Right cardiac atrium (tissue), 5 donors: Measurements from ENCODE around the gene KIAA0753. TPM values are rescaled to one million over a fixed set of nuclear protein-coding genes. Genes with fewer than 3 reads are reported as not detected.

ENCODE experiments used
- ATAC-seq, 2 donors: fragments of 200-7000 bp; cut with Tn5 transposase; one replicate each; pipeline versions ENCODE4 v1.8.0 to v1.9.1; 2020; ENCODE audit warnings: moderate library complexity in 2 of 2, mild to moderate bottlenecking in 1 of 2
- DNase-seq, 3 donors: peaks; one replicate each; pipeline ENCODE4 v3.0.0-alpha.2; 2020
- H3K27ac ChIP-seq: one replicate; pipeline ENCODE4 v1.5.1; 2013; ENCODE audit warnings: mild to moderate bottlenecking, low read length, control low read depth, moderate library complexity
- H3K27me3 ChIP-seq: one replicate; pipeline ENCODE4 v1.6.1; 2013; ENCODE audit not compliant: control insufficient read depth, insufficient read depth
- H3K4me1 ChIP-seq: one replicate; pipeline ENCODE4 v1.6.1; 2013; ENCODE audit warnings: low read length; ENCODE audit not compliant: control insufficient read depth, insufficient read depth
- H3K4me3 ChIP-seq: one replicate; pipeline ENCODE4 v1.5.1; 2013; ENCODE audit warnings: low read length, control low read depth
- H3K9me3 ChIP-seq: one replicate; pipeline ENCODE4 v1.6.1; 2013; ENCODE audit warnings: low read length; ENCODE audit not compliant: control insufficient read depth
- WGBS: extraction: QIAGEN DNeasy Blood & Tissue Kit; methylation state at CpG from one replicate; pipeline ENCODE4 v1.1.7; 2013; 5-methylcytosine and 5-hydroxymethylcytosine counted together
- intact Hi-C, 4 donors: fragments of 100-400 bp; cut with DNase I; formaldehyde crosslinking; loops; one replicate each; pipeline versions ENCODE4 v1.11.0 to v1.14.0; 2022 to 2023
- microRNA-seq, 2 donors: library from miRNA; unstranded; fragments of <30 nt; microRNA quantifications; one replicate each; pipeline ENCODE4 v1.2.0, GENCODE V29; 2020 to 2021
- polyA plus RNA-seq: library from polyadenylated mRNA; stranded (reverse); fragments of 200-250 nt; gene quantifications from one replicate; pipeline ENCODE4 v1.2.3, GENCODE V29; 2013
- total RNA-seq, 4 donors: library from RNA; stranded (reverse); fragmentation: NEBNext Ultra II Directional; extraction: Animal tissue kit (Norgen Biotek cat#: 25700); gene quantifications; one replicate each; pipeline ENCODE4 v1.2.1, GENCODE V29; 2021
- donor health status: healthy with polysubstance abuse.
- donor health status: DM: no; HTN: yes; CAD: no.
- donor health status: DM: no; HTN: no; CAD: no.
- donor health status: DM: no; HTN: yes; CAD: no; lungs with severe emphysema.
- donor health status: DM: yes; HTN: yes; CAD: no.

KIAA0753 gene
- total and polyA plus RNA-seq, 5 donors: 2.9 to 9.0 (median 6.3) TPM

DNA sequence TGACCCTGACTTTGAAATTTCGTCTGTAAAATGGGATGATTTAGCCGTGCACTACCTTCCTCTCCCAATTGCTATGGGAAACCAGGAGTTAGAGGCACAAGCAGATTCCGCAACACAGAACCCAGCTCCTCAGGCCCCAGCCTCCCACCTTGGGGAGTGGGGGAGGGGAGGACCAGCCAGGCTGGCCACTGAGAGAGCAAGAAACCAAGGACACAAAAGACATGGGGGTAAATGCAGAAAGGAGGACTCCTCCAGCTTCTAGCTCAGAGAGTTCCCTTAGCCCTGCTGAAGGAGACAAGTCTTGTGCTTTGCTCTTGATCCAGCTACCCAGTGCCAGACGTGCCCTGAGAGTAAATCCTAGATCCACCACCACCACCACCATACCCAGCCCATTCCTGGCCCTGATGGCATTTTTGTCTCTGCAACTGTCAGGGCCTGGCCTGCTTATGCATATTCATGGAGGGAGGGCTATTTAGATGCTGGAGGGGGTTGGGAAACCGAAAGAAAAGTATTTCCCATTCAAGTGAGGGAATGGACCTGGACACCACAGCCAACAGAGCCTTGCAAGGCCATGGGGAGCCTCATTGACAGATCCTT is 110.1 kb downstream of the KIAA0753 start:
- no peaks in the 10 kb centered on the region for H3K4me1 ChIP-seq
- H3K27me3 ChIP-seq: no peaks in the 10 kb centered on the region
- intact Hi-C loops: no loop called here
- H3K4me3 ChIP-seq: no peak overlapping the region
- DNase-seq (no peak), ATAC-seq (no peak)
- no peak overlapping the region for H3K27ac ChIP-seq
- WGBS: 85% methylated on average over 5 of the region's 5 CpGs
- H3K9me3 ChIP-seq: no peaks in the 10 kb centered on the region

- WGBS: 46% methylated on average over 3 of the region's 3 CpGs
- Histone ChIP-seq H3K27ac (no peak overlapping the region), H3K4me3 (no peak overlapping the region), H3K4me1 (no peaks in the 10 kb centered on the region), H3K9me3 (no peaks in the 10 kb centered on the region), H3K27me3 (no peaks in the 10 kb centered on the region)
- no peak for ATAC-seq
- intact Hi-C loops: no loop called here
- DNase-seq: no peak
These were observed 112.0 kb downstream of the KIAA0753 start for GRCh38 chr17:6528557-6528956.

Small RNA genes lying within 50 kb of the gene (microRNA-seq; reads per million reads assigned to microRNA genes)
- gene MIR4520-1 (0 reads per million in 2 donors), gene MIR4520-2 (0 reads per million in 2 donors)

Other genes with a start within 250 kb of the KIAA0753 start
- gene AIPL1, start 205.6 kb downstream of the KIAA0753 start, total RNA-seq: not detected
- gene AIPL1, start 205.6 kb downstream of the KIAA0753 start, polyA plus RNA-seq: not detected
- gene PIMREG, start 196.3 kb downstream of the KIAA0753 start, total RNA-seq: under 1 TPM in 3 of 4 donors, not detected in 1; 0.38 to 0.54 (median 0.49) TPM
- 0.18 TPM for gene PIMREG, start 196.3 kb downstream of the KIAA0753 start, polyA plus RNA-seq
- 1 to 10 TPM in 3 of 4 donors, under 1 TPM in 1; 0.95 to 3.4 (median 2.4) TPM for gene PITPNM3, start 84.2 kb downstream of the KIAA0753 start, total RNA-seq
- 3.0 TPM for gene PITPNM3, start 84.2 kb downstream of the KIAA0753 start, polyA plus RNA-seq
- gene TXNDC17, start 349 bp upstream of the KIAA0753 start, total RNA-seq: 10 to 100 TPM; 40.3 to 52.6 (median 47.1) TPM
- gene TXNDC17, start 349 bp upstream of the KIAA0753 start, polyA plus RNA-seq: 129 TPM
- 10 to 100 TPM; 14.0 to 20.4 (median 15.7) TPM for gene MED31, start 10.9 kb upstream of the KIAA0753 start, total RNA-seq
- gene MED31, start 10.9 kb upstream of the KIAA0753 start, polyA plus RNA-seq: 24.1 TPM
- gene C17orf100, start 11.1 kb upstream of the KIAA0753 start, total RNA-seq: under 1 TPM; 0.47 to 0.91 (median 0.63) TPM
- 1.0 TPM for gene C17orf100, start 11.1 kb upstream of the KIAA0753 start, polyA plus RNA-seq
- gene SLC13A5, start 72.7 kb upstream of the KIAA0753 start, total RNA-seq: not detected
- gene SLC13A5, start 72.7 kb upstream of the KIAA0753 start, polyA plus RNA-seq: not detected
- 10 to 100 TPM; 22.5 to 43.9 (median 31.3) TPM for gene XAF1, start 115.3 kb upstream of the KIAA0753 start, total RNA-seq
- gene XAF1, start 115.3 kb upstream of the KIAA0753 start, polyA plus RNA-seq: 31.1 TPM
- gene FBXO39, start 135.5 kb upstream of the KIAA0753 start, total RNA-seq: under 1 TPM in 1 of 4 donors, not detected in 3; 0.20 TPM
- 0.16 TPM for gene FBXO39, start 135.5 kb upstream of the KIAA0753 start, polyA plus RNA-seq
- not detected for gene TEKT1, start 191.0 kb upstream of the KIAA0753 start, total RNA-seq
- gene TEKT1, start 191.0 kb upstream of the KIAA0753 start, polyA plus RNA-seq: not detected